Measurements from ENCODE around the gene CDKAL1. TPM values are rescaled to one million over a fixed set of nuclear protein-coding genes. Genes with fewer than 3 reads are reported as not detected.

Gene CDKAL1
- total and polyA plus RNA-seq, 2 of the 8 experiments (the other 6 are each of a cell fraction or from before 2014, with no cell fraction given), result 8.4 to 24.6 TPM

DNA sequence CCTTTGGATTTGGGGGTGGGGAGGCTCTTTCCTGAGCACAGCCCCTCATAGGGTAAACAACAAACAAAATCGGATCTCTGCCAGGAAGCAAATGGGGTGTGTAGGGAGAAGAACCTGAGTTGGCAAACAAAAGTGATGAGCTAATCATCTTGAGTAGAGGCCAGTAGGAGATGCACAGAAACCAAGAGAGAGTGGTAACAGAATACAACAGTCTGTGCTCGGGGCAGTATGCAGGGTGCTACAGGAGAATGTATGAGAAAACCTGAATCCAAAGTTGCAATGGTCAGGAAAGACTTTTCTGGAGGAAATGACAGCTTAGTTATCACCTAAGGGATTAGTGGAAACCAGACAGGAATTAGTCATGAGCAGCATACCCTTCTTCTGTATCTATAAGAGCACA lies 177.8 kb downstream of the CDKAL1 start:
- no peak overlapping the region for H3K4me2 ChIP-seq (ENCODE audit: insufficient read depth in 1 of 2, low read depth in 2 of 2, low read length in 2 of 2)
- H3K27ac ChIP-seq (ENCODE audit: low read depth, low read length), result no peak overlapping the region
- no peak overlapping the region for H2BK5ac ChIP-seq (ENCODE audit: low read depth, low read length)
- H3K23me2 ChIP-seq (ENCODE audit: low read depth, low read length), result no peaks in the 10 kb centered on the region
- WGBS, 2 experiments (ENCODE audit: extremely low coverage in 1 of 2, insufficient coverage in 1 of 2, insufficient read length in 1 of 2, insufficient replicate concordance in 2 of 2, low coverage in 1 of 2, low lambda C conversion rate in 2 of 2, missing lambda C conversion rate in 1 of 2), result 82% methylated on average over 2 of the region's 2 CpGs; no CpG with 5 or more reads in 1 of the 2 experiments
- CTCF ChIA-PET (ENCODE audit: partially characterized antibody), result no interaction called here
- H2AFZ ChIP-seq (ENCODE audit: low read length), result no peak overlapping the region
- H2BK120ac ChIP-seq (replicated peaks; ENCODE audit: low read depth, low read length), result no peak overlapping the region
- H2BK15ac ChIP-seq (ENCODE audit: low read length), result no peak overlapping the region
- H3K14ac ChIP-seq (ENCODE audit: insufficient read length), result no peak overlapping the region
- DNase-seq (ENCODE audit: low read depth in 1 of 2, low spot score in 2 of 2), result no peak
- no peaks in the 10 kb centered on the region for H3K79me1 ChIP-seq (ENCODE audit: low read depth, low read length)
- peaks cover 0 to 1% (median 0%) of the 10 kb centered on the region in 4 experiments; a peak in 1 of 7 replicates for H3K4me1 ChIP-seq (replicated peaks in 1 of 4; ENCODE audit: control insufficient read depth in 3 of 4, insufficient read depth in 4 of 4, low read length in 3 of 4)
- no peaks in the 10 kb centered on the region for H4K20me1 ChIP-seq (replicated peaks in 1 of 2; ENCODE audit: control insufficient read depth in 1 of 2, insufficient read depth in 2 of 2, low read length in 2 of 2)
- H3K4ac ChIP-seq (replicated peaks; ENCODE audit: insufficient read length, low read depth, low read length), result no peak overlapping the region
- POLR2A ChIA-PET (ENCODE audit: partially characterized antibody), result no interaction called here
- H4K5ac ChIP-seq (ENCODE audit: insufficient read length, low read depth, low read length), result no peak overlapping the region
- H3K9ac ChIP-seq (replicated peaks in 1 of 4; ENCODE audit: extremely low read depth in 1 of 4, low read depth in 3 of 4, low read length in 3 of 4), result no peak overlapping the region
- no peak overlapping the region for H2AK5ac ChIP-seq (ENCODE audit: low read depth, low read length)
- no peak for FAIRE-seq
- H4K8ac ChIP-seq (ENCODE audit: extremely low read depth, insufficient read depth, low read length), result no peak overlapping the region
- H3K18ac ChIP-seq (ENCODE audit: extremely low read depth, low read length), result no peak overlapping the region
- no peak overlapping the region for H2BK20ac ChIP-seq (ENCODE audit: low read length)
- H3K23ac ChIP-seq (ENCODE audit: insufficient read length), result no peak overlapping the region
- no peak overlapping the region for H3K56ac ChIP-seq (replicated peaks; ENCODE audit: insufficient read length, low read depth, low read length)
- H2BK12ac ChIP-seq (ENCODE audit: low read depth, low read length), result no peak overlapping the region
- H3K79me2 ChIP-seq (ENCODE audit: control insufficient read depth in 1 of 2, insufficient read depth in 2 of 2, low read length in 2 of 2), result 0 out of 4 replicates have a peak, but pooled peaks cover 0 to 5% of the 10 kb centered on the region in 2 experiments
- H3K27me3 ChIP-seq (replicated peaks in 1 of 4; ENCODE audit: control insufficient read depth in 3 of 4, extremely low read depth in 1 of 4, insufficient read depth in 3 of 4, low read length in 3 of 4), result no peaks in the 10 kb centered on the region
- no peaks in the 10 kb centered on the region for H3K36me3 ChIP-seq (ENCODE audit: control insufficient read depth in 2 of 4, insufficient read depth in 4 of 4, low read length in 3 of 4)
- no peaks in the 10 kb centered on the region for H3K9me3 ChIP-seq (ENCODE audit: insufficient read depth in 2 of 2, low read depth in 1 of 2, low read length in 1 of 2)
- no peak overlapping the region for H3K4me3 ChIP-seq (ENCODE audit: extremely low read depth in 1 of 4, insufficient read depth in 2 of 4, low read depth in 3 of 4, low read length in 4 of 4)
- no peak overlapping the region for H4K91ac ChIP-seq (replicated peaks; ENCODE audit: insufficient read length, low read length)
- no peak for TF ChIP-seq CREB1 (IDR thresholded peaks at IDR 0.05)
- TF ChIP-seq CHD1 (IDR thresholded peaks at IDR 0.05; ENCODE audit: low read depth, low read length), result no peak
- TF ChIP-seq RAD21 (IDR thresholded peaks at IDR 0.05 in 1 of 2, conservative IDR thresholded peaks at IDR 0.05 in 1 of 2; ENCODE audit: low read depth in 2 of 2, low read length in 2 of 2), result no peak
- no peak for TF ChIP-seq BACH1 (IDR thresholded peaks at IDR 0.05; ENCODE audit: low read length)

Measured in H1 (cell line).